T-helper 2 cell treated with Interferon-gamma antibody and Interleukin-4, amounts not matched to agents 5 μg/mL and 100 μg/mL, for 36 hours (primary cell): ENCODE results near the gene ADGRD2.

Experiments used
- DNase-seq: peaks from one replicate; pipeline ENCODE4 v3.0.0; 2021; ENCODE audit warnings: low spot score
- H3K27ac Mint-ChIP-seq: one replicate; pipeline ENCODE4 v1.8.0; 2021; ENCODE audit warnings: mild to moderate bottlenecking, mixed read lengths
- H3K27me3 Mint-ChIP-seq: one replicate; pipeline ENCODE4 v1.8.0; 2021; ENCODE audit warnings: low read depth, mixed read lengths
- H3K36me3 Mint-ChIP-seq: one replicate; pipeline ENCODE4 v1.8.0; 2021; ENCODE audit warnings: low read depth, mixed read lengths
- H3K4me1 Mint-ChIP-seq: one replicate; pipeline ENCODE4 v1.8.0; 2021; ENCODE audit warnings: low read depth, mixed read lengths
- H3K4me3 Mint-ChIP-seq: one replicate; pipeline ENCODE4 v1.8.0; 2022; ENCODE audit warnings: mild to moderate bottlenecking, moderate library complexity, mixed read lengths
- H3K9me3 Mint-ChIP-seq: one replicate; pipeline ENCODE4 v1.8.0; 2021; ENCODE audit warnings: mixed read lengths

The ADGRD2 gene

GRCh38 chr9:124517600-124517999 is 67.3 kb downstream of the ADGRD2 start:
- Mint-ChIP-seq H3K27ac (no peak overlapping the region), H3K4me3 (no peak overlapping the region)
- no peak for DNase-seq

GRCh38 chr9:124518116-124518515 is 67.9 kb downstream of the ADGRD2 start:
- no peaks in the 10 kb centered on the region for H3K4me1 Mint-ChIP-seq
- H3K9me3 Mint-ChIP-seq = no peaks in the 10 kb centered on the region
- no peak overlapping the region for H3K4me3 Mint-ChIP-seq
- no peaks in the 10 kb centered on the region for H3K36me3 Mint-ChIP-seq
- no peak overlapping the region for H3K27ac Mint-ChIP-seq
- DNase-seq = no peak
- peaks cover 9% of the 10 kb centered on the region for H3K27me3 Mint-ChIP-seq

More at GRCh38 chr9:124517600-124517999, 67.3 kb downstream of the ADGRD2 start:
- H3K9me3 Mint-ChIP-seq = no peaks in the 10 kb centered on the region
- no peaks in the 10 kb centered on the region for H3K4me1 Mint-ChIP-seq
- H3K27me3 Mint-ChIP-seq = peaks cover 9% of the 10 kb centered on the region
- H3K36me3 Mint-ChIP-seq = no peaks in the 10 kb centered on the region

GRCh38 chr9:124520206-124520596 is 70.0 kb downstream of the ADGRD2 start:
- no peak for DNase-seq
- no peak overlapping the region for H3K27ac Mint-ChIP-seq
- no peaks in the 10 kb centered on the region for H3K36me3 Mint-ChIP-seq
- H3K4me3 Mint-ChIP-seq = no peak overlapping the region
- H3K27me3 Mint-ChIP-seq = peaks cover 13% of the 10 kb centered on the region
- H3K4me1 Mint-ChIP-seq = no peaks in the 10 kb centered on the region
- no peaks in the 10 kb centered on the region for H3K9me3 Mint-ChIP-seq

- no peaks in the 10 kb centered on the region for H3K4me1 Mint-ChIP-seq
- no peaks in the 10 kb centered on the region for H3K36me3 Mint-ChIP-seq
- no peak overlapping the region for H3K27ac Mint-ChIP-seq
- no peak overlapping the region for H3K4me3 Mint-ChIP-seq
- DNase-seq = no peak
- H3K27me3 Mint-ChIP-seq = peaks cover 13% of the 10 kb centered on the region
- no peaks in the 10 kb centered on the region for H3K9me3 Mint-ChIP-seq
Observed at GRCh38 chr9:124521142-124521541, 70.9 kb downstream of the ADGRD2 start.

- H3K27me3 Mint-ChIP-seq = peaks cover 7% of the 10 kb centered on the region
- no peak for DNase-seq
- H3K9me3 Mint-ChIP-seq = no peaks in the 10 kb centered on the region
- H3K36me3 Mint-ChIP-seq = no peaks in the 10 kb centered on the region
- H3K27ac Mint-ChIP-seq = no peak overlapping the region
- no peak overlapping the region for H3K4me3 Mint-ChIP-seq
- H3K4me1 Mint-ChIP-seq = no peaks in the 10 kb centered on the region
Observed at GRCh38 chr9:124522121-124523098, 72.2 kb downstream of the ADGRD2 start.

GRCh38 chr9:124526174-124526573 is 75.9 kb downstream of the ADGRD2 start:
- Mint-ChIP-seq H3K9me3 (no peaks in the 10 kb centered on the region), H3K27ac (no peak overlapping the region), H3K4me3 (no peak overlapping the region), H3K4me1 (no peaks in the 10 kb centered on the region), H3K27me3 (peaks cover 7% of the 10 kb centered on the region), H3K36me3 (no peaks in the 10 kb centered on the region)
- no peak for DNase-seq

- no peak for DNase-seq
- Mint-ChIP-seq H3K27ac (no peak overlapping the region), H3K4me1 (no peaks in the 10 kb centered on the region), H3K36me3 (no peaks in the 10 kb centered on the region), H3K9me3 (no peaks in the 10 kb centered on the region), H3K27me3 (peaks cover 7% of the 10 kb centered on the region), H3K4me3 (no peak overlapping the region)
Observed at GRCh38 chr9:124527781-124528180, 77.5 kb downstream of the ADGRD2 start.
